PFSK-1 (cell line): ENCODE measurements around the gene POU2F2.

Experiments used
- FOXP2 ChIP-seq: optimal IDR thresholded peaks from 2 replicates; pipeline ENCODE3; 2011; ENCODE audit warnings: borderline replicate concordance, control low read depth, inconsistent platforms; ENCODE audit not compliant: insufficient read depth; ENCODE audit errors: extremely low read length, extremely low read depth
- POLR2AphosphoS5 ChIP-seq: IDR thresholded peaks from 2 replicates; pipeline ENCODE4 v1.6.1; 2012; ENCODE audit warnings: low read depth, mild to moderate bottlenecking, control low read depth, low read length, moderate library complexity
- REST ChIP-seq, 2 experiments: IDR thresholded peaks; 2 replicates each; pipeline versions ENCODE4 v1.6.1 to v1.8.0; 2011 to 2012; ENCODE audit warnings: low read depth in 2 of 2, low read length in 2 of 2, control low read depth in 1 of 2, inconsistent platforms in 1 of 2, mild to moderate bottlenecking in 1 of 2, moderate library complexity in 1 of 2; ENCODE audit not compliant: insufficient read depth in 1 of 2
- SIN3A ChIP-seq: IDR thresholded peaks from 2 replicates; pipeline ENCODE4 v1.6.1; 2012; ENCODE audit warnings: mild to moderate bottlenecking, low read length, moderate library complexity, borderline replicate concordance; ENCODE audit not compliant: insufficient read depth
- TAF1 ChIP-seq: IDR thresholded peaks from 2 replicates; pipeline ENCODE4 v1.6.1; 2012; ENCODE audit warnings: low read length, control low read depth, borderline replicate concordance; ENCODE audit not compliant: insufficient read depth

Gene POU2F2

DNA sequence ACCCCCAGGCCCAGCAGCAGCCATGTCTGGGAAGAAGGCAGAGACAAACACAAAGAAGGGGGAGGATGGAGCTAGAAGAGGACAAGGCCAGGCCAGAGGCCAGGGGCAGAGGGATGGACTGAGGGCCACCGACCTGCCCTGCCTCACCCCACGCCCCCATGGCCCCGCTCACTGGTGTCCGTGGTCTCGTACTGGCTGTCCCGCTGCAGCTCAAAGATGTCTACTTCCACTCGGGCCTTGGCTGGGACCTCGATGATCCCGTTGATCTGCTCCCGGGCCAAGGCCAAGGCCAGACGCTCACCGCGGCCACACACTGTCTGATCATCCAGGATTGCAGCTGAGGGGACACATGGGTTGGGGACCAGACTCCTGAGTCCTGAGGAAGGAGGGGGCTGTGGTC, 67.2 kb downstream of the POU2F2 start:
- no peak for TF ChIP-seq SIN3A
- TF ChIP-seq POLR2AphosphoS5, result no peak
- TF ChIP-seq REST (IDR thresholded peaks at IDR 0.05; ENCODE audit: insufficient read depth in 1 of 2, low read depth in 2 of 2, low read length in 2 of 2), result no peak
- no peak for TF ChIP-seq TAF1
- no peak for TF ChIP-seq FOXP2

GRCh38 chr19:42064432-42064831, 67.8 kb downstream of the POU2F2 start:
- TF ChIP-seq TAF1 (no peak), POLR2AphosphoS5 (no peak), REST (IDR thresholded peaks at IDR 0.05; ENCODE audit: insufficient read depth in 1 of 2, low read depth in 2 of 2, low read length in 2 of 2) (no peak), SIN3A (no peak), FOXP2 (no peak)

DNA sequence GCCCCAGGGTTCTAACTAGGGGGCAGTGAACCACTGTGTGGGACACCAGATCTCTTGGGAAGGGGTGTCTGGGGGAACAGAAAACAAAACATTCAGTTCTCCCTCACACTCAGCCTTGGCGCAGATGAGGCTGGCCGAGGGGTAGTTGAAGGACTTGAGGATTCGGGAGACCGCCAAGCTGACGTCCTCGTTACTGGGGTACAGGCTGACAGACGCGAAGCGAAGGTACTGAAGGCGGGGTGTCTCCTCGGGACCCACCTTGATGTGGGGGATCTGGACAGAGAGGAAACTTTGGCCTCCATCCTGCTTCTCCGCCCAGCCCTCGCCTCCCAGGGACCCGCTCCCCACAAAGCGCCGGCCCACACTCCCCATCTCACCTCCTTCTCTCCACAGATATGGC, 69.9 kb downstream of the POU2F2 start:
- TF ChIP-seq FOXP2 (no peak), POLR2AphosphoS5 (no peak), REST (IDR thresholded peaks at IDR 0.05; ENCODE audit: insufficient read depth in 1 of 2, low read depth in 2 of 2, low read length in 2 of 2) (no peak), SIN3A (no peak), TAF1 (no peak)

DNA sequence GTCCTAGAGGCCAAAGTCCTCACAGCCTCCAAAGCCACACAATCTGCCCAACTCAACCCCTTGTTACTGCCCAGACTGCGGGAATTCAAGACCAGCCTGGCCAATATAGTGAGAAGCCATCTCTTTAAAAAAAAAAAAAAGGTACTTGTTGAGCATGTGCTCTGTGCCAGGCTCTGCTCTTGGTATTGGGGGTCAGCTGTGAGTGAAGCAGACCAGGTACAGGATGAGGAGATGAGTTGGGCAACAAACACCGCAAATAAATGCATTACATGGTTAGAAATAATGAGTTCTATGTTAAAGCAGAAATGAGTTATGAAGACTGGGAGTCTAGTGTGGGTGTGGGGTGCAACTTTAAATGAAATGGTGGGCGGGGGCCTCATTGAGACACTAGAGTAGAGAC, 72.1 kb downstream of the POU2F2 start:
- TF ChIP-seq FOXP2 (no peak), REST (IDR thresholded peaks at IDR 0.05; ENCODE audit: insufficient read depth in 1 of 2, low read depth in 2 of 2, low read length in 2 of 2) (no peak), POLR2AphosphoS5 (no peak), SIN3A (no peak), TAF1 (no peak)

DNA sequence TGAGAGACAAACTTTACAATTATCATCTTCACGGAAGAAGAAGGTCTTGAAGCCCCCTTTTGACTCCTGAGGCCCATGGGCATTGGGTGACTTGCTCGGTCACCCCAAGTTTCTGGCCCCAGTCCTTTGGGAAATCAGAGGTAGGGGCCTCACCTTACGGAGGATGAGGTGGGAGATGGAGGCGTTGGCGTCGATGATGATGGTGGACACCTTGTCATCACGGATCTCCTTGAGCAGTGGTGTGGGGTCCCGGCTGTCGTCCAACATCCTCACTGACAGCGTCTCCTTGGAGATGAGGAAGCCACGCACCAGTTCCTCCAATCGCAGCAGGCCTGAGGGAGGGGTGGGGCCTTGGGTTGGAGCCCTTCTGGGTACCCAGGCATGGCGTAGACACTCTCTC, 73.0 kb downstream of the POU2F2 start:
- TF ChIP-seq POLR2AphosphoS5 (no peak), FOXP2 (no peak)

DNA sequence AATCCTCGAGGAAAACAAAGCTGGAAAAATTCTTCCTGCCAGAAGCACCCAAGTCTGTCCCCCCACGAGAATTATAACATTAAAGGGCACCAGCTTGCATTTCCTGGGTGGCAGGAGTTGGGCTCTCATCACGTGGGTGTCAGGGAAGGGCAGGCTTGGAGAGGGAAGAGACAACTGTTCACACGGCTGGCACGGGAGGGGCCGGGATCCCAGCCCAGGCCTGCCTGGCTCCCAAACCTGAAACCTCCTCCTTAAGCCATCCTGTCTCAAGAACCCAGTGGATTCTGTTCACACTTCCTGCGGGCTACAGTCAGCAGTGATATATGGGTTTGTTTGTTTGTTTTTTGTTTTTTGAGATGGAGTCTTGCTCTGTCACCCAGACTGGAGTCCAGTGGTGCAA, 74.4 kb downstream of the POU2F2 start:
- TF ChIP-seq POLR2AphosphoS5 (no peak), TAF1 (no peak), SIN3A (no peak), REST (IDR thresholded peaks at IDR 0.05; ENCODE audit: insufficient read depth in 1 of 2, low read depth in 2 of 2, low read length in 2 of 2) (no peak), FOXP2 (no peak)
